ENCODE measurements around the gene KLHL9. TPM values are rescaled to one million over a fixed set of nuclear protein-coding genes. Genes with fewer than 3 reads are reported as not detected.

KLHL9 gene
- total RNA-seq, 4 donors from 2014 or later, result 17.7 to 30.7 (median 19.4) TPM

Other genes starting within 250 kb of the KLHL9 start
- gene IFNW1, start 193.6 kb downstream of the KLHL9 start, total RNA-seq, result not detected
- gene IFNA21, start 168.7 kb downstream of the KLHL9 start, total RNA-seq, result not detected
- not detected for gene IFNA4, start 147.8 kb downstream of the KLHL9 start, total RNA-seq
- not detected for gene IFNA7, start 133.2 kb downstream of the KLHL9 start, total RNA-seq
- not detected for gene IFNA10, start 128.3 kb downstream of the KLHL9 start, total RNA-seq
- gene IFNA16, start 118.1 kb downstream of the KLHL9 start, total RNA-seq, result not detected
- gene IFNA17, start 107.2 kb downstream of the KLHL9 start, total RNA-seq, result not detected
- gene IFNA14, start 95.4 kb downstream of the KLHL9 start, total RNA-seq, result not detected
- under 1 TPM in 1 of 4 donors, not detected in 3; 0.84 TPM for gene IFNA5, start 30.1 kb downstream of the KLHL9 start, total RNA-seq
- not detected for gene IFNA6, start 15.5 kb upstream of the KLHL9 start, total RNA-seq
- not detected for gene IFNA13, start 32.7 kb upstream of the KLHL9 start, total RNA-seq
- gene IFNA2, start 50.0 kb upstream of the KLHL9 start, total RNA-seq, result under 1 TPM in 1 of 4 donors, not detected in 3; 0.75 TPM
- not detected for gene IFNA8, start 73.7 kb upstream of the KLHL9 start, total RNA-seq
- gene IFNA1, start 105.0 kb upstream of the KLHL9 start, total RNA-seq, result not detected
- gene IFNE, start 146.9 kb upstream of the KLHL9 start, total RNA-seq, result 1 to 10 TPM in 2 of 4 donors, not detected in 2; 1.7 to 1.8 TPM